HG03097 (cell line): Measurements from ENCODE around the gene FOXQ1.

ENCODE experiments used
- ATAC-seq: cut with Tn5 transposase; IDR thresholded peaks from one replicate; pipeline ENCODE4 v1.9.1; 2021; ENCODE audit not compliant: unreplicated experiment, low FRiP score

FOXQ1 gene

GRCh38 chr6:1311400-1312202 is at the start of gene FOXQ1:
TSS of gene FOXQ1 (plus strand) at chr6:1312098. CDS start at chr6:1312705, 607 bp downstream.
- ATAC-seq: no peak

GRCh38 chr6:1262704-1263038 is 49.2 kb upstream of the FOXQ1 start:
- ATAC-seq: no peak

- no peak for ATAC-seq
Observed at GRCh38 chr6:1263039-1263849, 48.7 kb upstream of the FOXQ1 start.

- no peak for ATAC-seq
Observed at GRCh38 chr6:1263850-1264377, 48.0 kb upstream of the FOXQ1 start.

GRCh38 chr6:1264619-1265445 is 47.1 kb upstream of the FOXQ1 start:
- ATAC-seq: no peak

- ATAC-seq: no peak
Observed at GRCh38 chr6:1266686-1267056, 45.2 kb upstream of the FOXQ1 start.

GRCh38 chr6:1267057-1267732 is 44.7 kb upstream of the FOXQ1 start:
- no peak for ATAC-seq

GRCh38 chr6:1267790-1268762 is 43.8 kb upstream of the FOXQ1 start:
- ATAC-seq: no peak

- ATAC-seq: no peak
Observed at GRCh38 chr6:1271071-1271763, 40.7 kb upstream of the FOXQ1 start.

GRCh38 chr6:1278061-1278720 is 33.7 kb upstream of the FOXQ1 start:
- ATAC-seq: no peak

- no peak for ATAC-seq
Observed at GRCh38 chr6:1279065-1279464, 32.8 kb upstream of the FOXQ1 start.

GRCh38 chr6:1280666-1281300 is 31.1 kb upstream of the FOXQ1 start:
- no peak for ATAC-seq

GRCh38 chr6:1281746-1282145 is 30.2 kb upstream of the FOXQ1 start:
- no peak for ATAC-seq

GRCh38 chr6:1283501-1283900 is 28.4 kb upstream of the FOXQ1 start:
- ATAC-seq: no peak

- no peak for ATAC-seq
Observed at GRCh38 chr6:1285556-1285955, 26.3 kb upstream of the FOXQ1 start.

GRCh38 chr6:1285956-1286355 is 25.9 kb upstream of the FOXQ1 start:
- ATAC-seq: no peak

- ATAC-seq: no peak
Observed at GRCh38 chr6:1287103-1287591, 24.8 kb upstream of the FOXQ1 start.
